Ovary (tissue), 3 donors: ENCODE results near the gene POT1.

ENCODE experiments used
- EP300 ChIP-seq: sonication (generic); formaldehyde crosslinking; IDR thresholded peaks from one replicate; pipeline ENCODE4 v1.6.1; 2017; ENCODE audit warnings: antibody characterized with exemption
- POLR2A ChIP-seq: fragments of 450-650 bp; IDR thresholded peaks from one replicate; pipeline ENCODE4 v1.6.1; 2017; ENCODE audit warnings: antibody characterized with exemption, mild to moderate bottlenecking, moderate library complexity
- TF ChIP-seq, protein P1 (sequence below), 3 donors: fragments of 450-650 bp in 2 of 3; fragments of 200-600 bp in 1 of 3; IDR thresholded peaks; one replicate each; pipeline versions ENCODE4 v1.5.1 to v1.8.0; 2016 to 2022; ENCODE audit warnings: antibody characterized with exemption in 3 of 3, mild to moderate bottlenecking in 1 of 3
- donor health status: DM: no; HTN: no; CAD: no.

DNA sequence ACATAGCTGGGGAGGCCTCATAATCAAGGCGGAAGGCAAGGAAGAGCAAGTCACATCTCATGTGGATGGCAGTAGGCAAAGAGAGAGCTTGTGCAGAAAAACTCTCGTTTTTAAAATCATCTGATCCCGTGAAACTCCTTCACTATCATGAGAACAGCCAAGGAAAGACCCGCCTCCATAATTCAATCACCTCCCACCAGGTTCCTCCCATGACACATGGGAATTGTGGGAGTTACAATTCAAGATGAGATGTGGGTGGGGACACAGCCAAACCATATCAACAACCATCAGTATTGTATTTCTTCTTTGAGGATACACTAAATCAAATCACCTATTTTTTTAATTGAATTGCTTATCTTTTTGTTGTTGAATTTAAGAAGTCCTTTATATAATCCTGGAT, 16.7 kb downstream of the POT1 start:
- TF ChIP-seq EP300 (no peak), POLR2A (no peak)
- TF ChIP-seq, protein P1, sequence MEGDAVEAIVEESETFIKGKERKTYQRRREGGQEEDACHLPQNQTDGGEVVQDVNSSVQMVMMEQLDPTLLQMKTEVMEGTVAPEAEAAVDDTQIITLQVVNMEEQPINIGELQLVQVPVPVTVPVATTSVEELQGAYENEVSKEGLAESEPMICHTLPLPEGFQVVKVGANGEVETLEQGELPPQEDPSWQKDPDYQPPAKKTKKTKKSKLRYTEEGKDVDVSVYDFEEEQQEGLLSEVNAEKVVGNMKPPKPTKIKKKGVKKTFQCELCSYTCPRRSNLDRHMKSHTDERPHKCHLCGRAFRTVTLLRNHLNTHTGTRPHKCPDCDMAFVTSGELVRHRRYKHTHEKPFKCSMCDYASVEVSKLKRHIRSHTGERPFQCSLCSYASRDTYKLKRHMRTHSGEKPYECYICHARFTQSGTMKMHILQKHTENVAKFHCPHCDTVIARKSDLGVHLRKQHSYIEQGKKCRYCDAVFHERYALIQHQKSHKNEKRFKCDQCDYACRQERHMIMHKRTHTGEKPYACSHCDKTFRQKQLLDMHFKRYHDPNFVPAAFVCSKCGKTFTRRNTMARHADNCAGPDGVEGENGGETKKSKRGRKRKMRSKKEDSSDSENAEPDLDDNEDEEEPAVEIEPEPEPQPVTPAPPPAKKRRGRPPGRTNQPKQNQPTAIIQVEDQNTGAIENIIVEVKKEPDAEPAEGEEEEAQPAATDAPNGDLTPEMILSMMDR (IDR thresholded peaks at IDR 0.05), result no peak
